Middle frontal gyrus (tissue), 1 donor: ENCODE data around the gene SMARCE1.
"Not testable (repeated sequence)": the region's sequence is repeated elsewhere in the genome, so short reads cannot be mapped to it uniquely, and the experiment has no call there.

ENCODE experiments used
- DNase-seq: peaks from one replicate; pipeline ENCODE4 v3.0.0-alpha.2; 2015; ENCODE audit warnings: low spot score; ENCODE audit errors: extremely low spot score

SMARCE1 gene

DNA sequence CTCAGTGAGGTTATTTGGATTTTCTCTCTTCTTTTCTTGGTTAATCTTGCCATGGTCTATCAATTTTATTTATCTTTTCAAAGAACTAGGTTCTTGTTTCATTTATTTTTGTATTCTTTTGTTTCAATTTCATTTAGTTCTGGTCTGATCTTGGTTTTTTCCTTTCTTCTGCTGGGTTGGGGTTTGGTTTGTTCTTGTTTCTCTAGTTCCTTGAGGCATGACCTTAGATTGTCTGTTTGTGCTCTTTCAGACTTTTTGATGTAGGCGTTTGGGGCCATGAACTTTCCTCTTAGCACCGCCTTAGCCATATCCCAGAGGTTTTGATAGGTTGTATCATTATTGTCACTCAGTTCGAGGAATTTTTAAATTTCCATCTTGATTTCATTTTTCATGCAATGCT, 61.4 kb downstream of the SMARCE1 start:
- not testable (repeated sequence) for DNase-seq

DNA sequence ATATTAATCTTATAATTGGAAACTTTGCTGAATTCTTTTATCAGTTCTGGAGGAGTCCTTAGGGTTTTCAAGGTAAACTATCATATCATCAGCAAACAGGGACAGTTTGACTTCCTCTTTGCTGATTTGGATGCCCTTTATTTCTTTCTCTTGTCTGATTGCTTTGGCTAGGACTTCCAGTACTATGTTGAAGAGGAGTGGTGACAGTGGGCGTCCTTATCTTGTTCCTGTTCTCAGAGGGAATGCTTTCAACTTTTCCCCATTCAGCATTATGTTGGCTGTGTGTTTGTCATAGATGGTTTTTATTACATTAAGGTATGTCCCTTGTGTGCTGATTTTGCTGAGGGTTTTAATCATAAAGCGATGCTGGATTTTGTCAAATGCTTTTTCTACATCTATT, 62.7 kb downstream of the SMARCE1 start:
- DNase-seq, result not testable (repeated sequence)

DNA sequence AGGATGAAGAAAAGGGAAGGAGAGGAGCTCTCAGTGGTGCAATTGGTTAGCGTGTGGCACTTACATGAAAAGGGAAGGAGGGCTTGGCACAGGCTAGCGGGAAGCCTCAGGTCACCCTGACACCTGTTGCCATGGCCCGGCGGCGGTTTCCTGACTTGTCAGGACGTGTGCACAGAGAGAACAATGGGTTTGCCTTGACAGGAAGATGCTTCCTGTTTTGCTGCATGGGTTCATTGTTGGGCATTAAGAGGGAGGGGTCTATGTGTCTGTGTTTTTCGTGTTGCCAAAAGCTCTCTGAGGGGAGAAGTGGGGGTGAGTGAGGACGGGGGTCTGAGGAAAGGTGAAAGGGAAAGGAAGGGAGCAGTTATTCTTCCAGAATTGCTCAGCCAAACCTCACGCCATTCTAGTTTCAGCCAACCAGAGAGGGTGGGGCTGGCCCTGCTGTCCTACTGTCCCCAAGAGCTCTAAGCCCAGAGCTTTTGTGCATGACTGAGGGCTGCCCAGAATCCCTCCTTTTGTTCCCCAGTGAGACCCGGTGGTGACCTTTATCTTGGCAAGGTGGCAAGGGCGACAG, 65.2 kb downstream of the SMARCE1 start:
- no peak for DNase-seq

- no peak for DNase-seq
These were observed 67.5 kb downstream of the SMARCE1 start for GRCh38 chr17:40580140-40580539.

GRCh38 chr17:40579471-40579870, 68.1 kb downstream of the SMARCE1 start:
- DNase-seq, result no peak

DNA sequence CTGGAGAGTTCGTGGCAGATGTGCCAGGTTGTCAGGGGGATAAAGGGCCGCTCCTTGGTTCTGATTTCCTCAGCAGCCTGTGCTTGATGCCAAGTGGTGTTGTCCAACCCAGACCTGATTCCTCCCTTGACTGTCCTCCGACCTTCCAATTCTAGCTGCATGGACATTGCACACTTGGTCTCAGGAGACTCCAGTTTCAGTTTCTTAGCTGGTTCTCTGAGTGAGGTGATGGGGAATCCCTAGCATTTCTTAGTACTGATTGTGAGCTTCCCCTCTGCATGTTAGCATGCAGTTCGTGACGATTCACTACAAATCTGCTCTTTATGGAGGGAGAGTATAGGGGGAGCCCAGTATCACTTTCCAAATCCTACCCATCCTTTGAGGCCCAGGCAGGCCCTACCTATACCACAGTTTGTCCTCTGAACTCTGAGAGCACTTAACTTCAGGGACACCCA, 70.0 kb downstream of the SMARCE1 start:
- no peak for DNase-seq

GRCh38 chr17:40576113-40576740, 71.4 kb downstream of the SMARCE1 start:
- DNase-seq, result no peak
